Stimulated activated CD4-positive, alpha-beta T cell treated with anti-CD3 and anti-CD28 coated beads, TNF-alpha, amount 100 ng/mL, for 24 hours (primary cell): Measurements from ENCODE around the gene TP63.

Experiments
- DNase-seq, 3 experiments: peaks; one replicate each; pipeline ENCODE4 v3.0.0-alpha.2; 2020; ENCODE audit warnings: low read depth in 3 of 3

TP63 gene

GRCh38 chr3:189809583-189809982 lies 178.4 kb downstream of the TP63 start:
- no peak for DNase-seq

DNA sequence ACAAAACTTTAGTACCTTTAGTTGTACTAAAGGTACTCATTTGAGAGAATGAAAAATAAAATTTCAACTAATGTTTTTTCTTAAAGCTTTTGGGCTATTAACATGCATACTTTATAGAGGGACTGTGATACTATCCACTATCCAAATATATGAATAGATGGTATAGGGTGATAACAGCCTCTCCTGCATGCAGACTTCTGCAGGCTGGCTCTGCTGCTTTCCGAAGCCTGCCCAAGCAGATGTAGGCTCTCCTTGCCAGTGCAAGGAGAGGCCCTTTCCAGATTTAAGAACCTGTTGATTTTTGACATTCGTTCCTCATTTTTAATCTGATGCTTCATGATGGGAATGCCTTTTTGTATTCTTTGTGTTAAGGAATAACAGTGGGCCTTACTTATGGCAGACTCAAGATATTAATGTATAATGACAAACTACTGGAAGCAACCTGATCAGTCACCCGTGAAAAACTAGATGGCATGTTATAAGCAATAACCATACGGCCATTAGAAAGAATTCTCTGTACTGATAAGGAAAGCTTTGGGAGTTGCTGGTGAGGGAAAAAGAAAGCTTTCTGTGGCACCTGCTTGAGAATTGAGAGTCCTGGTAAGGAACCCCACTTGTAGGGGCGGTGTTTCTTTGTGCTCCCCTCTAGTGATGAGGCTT lies 181.7 kb downstream of the TP63 start:
- no peak for DNase-seq

GRCh38 chr3:189813647-189814240 lies 182.6 kb downstream of the TP63 start:
- DNase-seq = no peak

DNA sequence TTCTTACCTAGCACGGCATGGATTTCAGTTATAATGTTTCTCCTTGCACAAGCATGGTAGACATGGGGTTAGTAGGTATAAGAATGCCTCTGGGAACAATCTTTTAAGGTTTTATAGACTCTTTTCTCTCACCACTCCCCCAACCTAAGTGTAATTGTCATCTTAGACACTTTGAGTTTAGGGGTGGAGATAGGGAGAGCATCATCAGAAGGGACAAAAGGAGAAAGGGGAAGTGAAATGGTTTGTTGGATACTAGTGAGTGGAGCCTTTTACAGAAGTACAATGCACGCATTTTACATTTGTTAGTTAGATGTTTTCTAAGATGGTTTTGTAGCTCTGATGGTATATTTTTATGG lies 189.2 kb downstream of the TP63 start:
- DNase-seq = no peak

DNA sequence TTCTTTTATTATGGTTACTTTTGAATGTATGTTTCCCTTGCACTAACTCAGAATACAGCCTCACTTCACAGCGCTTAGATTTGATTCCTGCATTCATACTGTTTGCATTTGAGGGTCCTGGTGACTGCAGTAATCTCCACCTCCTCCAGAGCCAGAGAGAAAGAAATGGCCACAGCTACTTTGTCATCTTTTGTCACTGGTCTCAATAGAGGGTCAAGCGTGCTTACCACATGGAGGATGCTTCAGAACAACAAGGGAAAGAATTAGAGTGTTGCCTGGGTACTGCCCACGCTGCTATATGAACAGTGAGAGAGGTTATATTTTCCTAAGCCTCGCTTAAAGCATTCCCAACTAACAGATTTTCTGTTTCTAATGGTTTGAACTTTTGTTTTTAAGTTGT lies 190.1 kb downstream of the TP63 start:
- no peak for DNase-seq

- DNase-seq = no peak
These were observed 191.5 kb downstream of the TP63 start for GRCh38 chr3:189822726-189823125.

GRCh38 chr3:189824629-189825312 lies 193.6 kb downstream of the TP63 start:
- no peak for DNase-seq

- no peak for DNase-seq
These were observed 195.4 kb downstream of the TP63 start for GRCh38 chr3:189826566-189826965.

GRCh38 chr3:189827108-189827507 lies 195.9 kb downstream of the TP63 start:
- DNase-seq = no peak

DNA sequence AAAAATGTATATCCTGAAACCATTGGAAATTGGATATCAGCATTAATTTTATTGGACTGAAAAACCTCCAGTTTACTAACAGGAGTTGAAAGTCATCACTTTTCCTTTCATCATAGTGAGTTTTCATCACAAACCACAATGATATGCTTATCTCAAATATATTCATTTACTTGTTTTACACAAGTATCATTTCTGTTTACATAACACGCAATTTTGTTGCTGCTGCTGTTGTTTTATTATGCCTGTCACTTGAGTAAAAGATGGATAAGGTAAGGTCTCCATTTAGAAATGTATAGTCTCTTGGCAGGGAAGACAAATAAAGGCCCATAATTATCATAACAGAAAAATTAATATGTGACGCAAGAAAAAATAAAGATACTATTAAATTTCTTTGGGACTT lies 199.2 kb downstream of the TP63 start:
- DNase-seq = no peak

- no peak for DNase-seq
These were observed 202.1 kb downstream of the TP63 start for GRCh38 chr3:189833266-189833665.

- DNase-seq = no peak
These were observed 202.8 kb downstream of the TP63 start for GRCh38 chr3:189833996-189834395.

GRCh38 chr3:189834462-189834861 lies 203.3 kb downstream of the TP63 start:
- no peak for DNase-seq

GRCh38 chr3:189836795-189837194 lies 205.6 kb downstream of the TP63 start:
- no peak for DNase-seq

- no peak for DNase-seq
These were observed 207.1 kb downstream of the TP63 start for GRCh38 chr3:189838291-189838690.

GRCh38 chr3:189839576-189839975 lies 208.4 kb downstream of the TP63 start:
- DNase-seq = no peak

DNA sequence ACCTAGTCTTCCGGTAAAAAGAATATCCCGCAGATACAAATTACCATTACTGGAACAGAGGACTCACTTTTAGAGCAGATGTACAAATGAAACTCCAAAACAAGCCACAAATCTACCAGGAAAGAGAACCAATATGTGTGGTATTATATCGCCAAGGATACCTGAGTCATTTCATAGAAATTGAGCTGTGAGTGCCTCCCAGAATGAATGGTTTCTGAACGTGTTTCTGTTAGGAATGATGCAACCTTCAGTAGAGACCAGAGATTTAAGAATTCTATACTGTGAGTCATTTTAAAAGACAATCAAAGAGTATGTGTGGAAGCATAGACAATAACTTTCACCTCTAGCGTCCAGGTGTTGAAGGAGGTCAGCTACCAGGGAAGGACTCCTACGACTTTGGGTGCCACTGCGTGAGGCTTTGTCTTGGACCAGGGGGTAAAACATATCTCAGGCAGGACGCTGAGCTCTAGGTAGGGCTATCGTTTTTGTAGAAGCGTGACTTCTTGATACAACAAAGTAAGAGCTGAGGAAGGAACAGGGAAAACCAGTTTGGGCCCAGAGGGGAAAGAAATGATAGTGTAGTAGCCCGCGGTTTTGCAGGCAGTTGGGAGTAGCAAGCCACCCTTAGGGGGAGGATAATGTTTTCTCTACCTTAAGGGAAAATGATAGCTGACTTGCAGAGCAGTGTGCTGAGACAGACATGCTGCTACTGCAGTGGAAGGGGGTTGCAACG lies 210.4 kb downstream of the TP63 start:
- DNase-seq = no peak

GRCh38 chr3:189842681-189843602 lies 211.8 kb downstream of the TP63 start:
- no peak for DNase-seq

GRCh38 chr3:189845069-189845468 lies 213.9 kb downstream of the TP63 start:
- no peak for DNase-seq

DNA sequence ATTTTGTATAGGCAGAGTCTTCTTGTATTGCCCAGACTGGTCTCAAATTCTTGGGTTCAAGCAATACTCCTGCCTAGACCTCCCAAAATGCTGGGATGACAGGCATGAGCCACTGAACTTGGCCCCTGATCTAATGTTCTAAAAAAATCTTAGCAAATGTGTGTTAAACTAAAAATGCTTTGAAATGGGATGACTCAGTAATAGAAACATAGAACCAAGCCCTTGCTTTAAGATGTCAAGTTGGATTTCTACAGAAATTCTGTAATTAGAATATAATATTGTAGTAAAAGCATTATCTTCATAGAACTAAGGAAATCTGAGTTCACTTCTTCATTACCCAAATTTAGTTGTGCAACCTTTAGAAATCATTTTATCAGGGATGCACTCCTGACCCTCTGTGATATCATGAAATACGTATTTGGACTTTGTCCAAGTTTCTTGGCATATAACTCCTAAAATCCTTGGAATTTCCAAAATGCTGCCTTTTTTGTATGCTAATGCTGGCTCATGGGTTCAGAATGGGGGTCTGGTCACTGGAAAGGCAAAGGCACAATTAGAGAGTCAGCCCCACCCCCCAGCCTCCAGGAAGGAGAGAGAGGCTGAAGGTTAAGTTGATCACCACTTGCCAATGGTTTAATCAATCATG lies 217.3 kb downstream of the TP63 start:
- DNase-seq = no peak

DNA sequence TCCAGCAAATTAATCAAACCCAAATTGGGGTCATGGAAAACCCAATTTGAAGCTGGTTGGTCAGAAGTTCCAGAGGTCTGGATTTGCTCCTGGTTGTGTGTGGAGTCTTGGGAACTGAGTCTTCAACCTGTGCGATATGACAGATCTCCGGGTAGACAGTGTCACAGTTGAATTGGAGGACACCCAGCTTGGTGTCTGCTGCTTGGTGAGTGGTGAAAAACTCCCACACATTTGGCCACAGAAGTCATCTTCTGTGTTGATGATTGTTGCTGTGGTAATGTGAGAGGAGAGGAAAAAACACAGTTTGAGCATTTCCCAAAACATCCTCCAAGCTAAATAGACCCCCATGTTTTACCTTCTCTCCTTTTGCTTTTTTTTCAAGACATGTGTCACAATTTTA lies 218.1 kb downstream of the TP63 start:
- no peak for DNase-seq
